Ovary (tissue), 9 donors: ENCODE measurements around the gene WDR76. TPM values are rescaled to one million over a fixed set of nuclear protein-coding genes. Genes with fewer than 3 reads are reported as not detected.

Experiments
- DNase-seq, 5 donors: peaks; one replicate each; pipeline ENCODE4 v3.0.0-alpha.2; 2019 to 2020
- H3K27ac ChIP-seq, 2 donors: fragments of 200-600 bp; one replicate each; pipeline versions ENCODE4 v1.5.1 to v1.8.0; 2019 to 2022
- H3K27me3 ChIP-seq: fragments of 200-600 bp; one replicate; pipeline ENCODE4 v1.8.0; 2022
- H3K36me3 ChIP-seq: fragments of 200-600 bp; sonication (generic); one replicate; pipeline ENCODE4 v1.5.1; 2019
- H3K4me1 ChIP-seq: one replicate; pipeline ENCODE4 v1.8.1; 2013; ENCODE audit warnings: mild to moderate bottlenecking, moderate library complexity; ENCODE audit not compliant: insufficient read depth
- H3K4me3 ChIP-seq: fragments of 200-600 bp; sonication (generic); one replicate; pipeline ENCODE4 v1.5.1; 2017
- H3K9me3 ChIP-seq, 2 donors: fragments of 200-600 bp in 1 of 2; sonication (generic) in 1 of 2; one replicate each; pipeline versions ENCODE4 v1.5.1 to v1.8.1; 2013 to 2019; ENCODE audit warnings: mild to moderate bottlenecking in 1 of 2, moderate library complexity in 1 of 2
- EP300 ChIP-seq: sonication (generic); formaldehyde crosslinking; IDR thresholded peaks from one replicate; pipeline ENCODE4 v1.6.1; 2017; ENCODE audit warnings: antibody characterized with exemption
- POLR2A ChIP-seq: fragments of 450-650 bp; IDR thresholded peaks from one replicate; pipeline ENCODE4 v1.6.1; 2017; ENCODE audit warnings: antibody characterized with exemption, mild to moderate bottlenecking, moderate library complexity
- WGBS, 3 donors: extraction: QIAGEN DNeasy Blood & Tissue Kit in 1 of 3; methylation state at CpG; one replicate each; pipeline versions ENCODE4 v1.1.5 to v1.1.7; 2013 to 2017; 5-methylcytosine and 5-hydroxymethylcytosine counted together
- intact Hi-C, 4 donors: fragments of 100-400 bp; cut with DNase I; formaldehyde crosslinking; loops; one replicate each; pipeline versions ENCODE4 v1.11.0 to v1.15.1; 2022 to 2023
- polyA plus RNA-seq, 2 donors: library from polyadenylated mRNA; stranded (reverse); fragments of 200-250 nt in 1 of 2; fragments of 350-450 nt in 1 of 2; fragmentation: Illumina TruSeq in 1 of 2; extraction: RNeasy Lipid Tissue Mini Kit (QIAGEN cat#74804) in 1 of 2; gene quantifications; one replicate each; pipeline ENCODE4 v1.2.3, GENCODE V29; 2013 to 2014
- total RNA-seq, 7 donors: library from RNA; depleted of rRNA in 2 of 7; stranded (reverse); fragments of >200 nt in 2 of 7; fragmentation: NEBNext Ultra II Directional in 3 of 7; extraction: Animal tissue kit (Norgen Biotek cat#: 25700) in 3 of 7; gene quantifications; one replicate each; pipeline versions ENCODE4 v1.1.0 to v1.2.4, GENCODE V29; 2016 to 2023
- TF ChIP-seq, protein P1 (sequence below), 3 donors: fragments of 450-650 bp in 2 of 3; fragments of 200-600 bp in 1 of 3; IDR thresholded peaks; one replicate each; pipeline versions ENCODE4 v1.5.1 to v1.8.0; 2016 to 2022; ENCODE audit warnings: antibody characterized with exemption in 3 of 3, mild to moderate bottlenecking in 1 of 3
- donor health status: DM: no; HTN: no; CAD: no; lungs with moderate emphysema.
- donor health status: DM: no; HTN: no; CAD: no.
- donor health status: Bipolar disorder and iron deficiency.
- donor health status: DM: yes; HTN: yes; CAD: no.
- donor health status: DM: no; HTN: no; CAD: no.
- donor health status: DM: yes; HTN: yes; CAD: no.

Gene WDR76
- total and polyA plus RNA-seq, 9 donors = 2.4 to 6.2 (median 4.0) TPM

DNA sequence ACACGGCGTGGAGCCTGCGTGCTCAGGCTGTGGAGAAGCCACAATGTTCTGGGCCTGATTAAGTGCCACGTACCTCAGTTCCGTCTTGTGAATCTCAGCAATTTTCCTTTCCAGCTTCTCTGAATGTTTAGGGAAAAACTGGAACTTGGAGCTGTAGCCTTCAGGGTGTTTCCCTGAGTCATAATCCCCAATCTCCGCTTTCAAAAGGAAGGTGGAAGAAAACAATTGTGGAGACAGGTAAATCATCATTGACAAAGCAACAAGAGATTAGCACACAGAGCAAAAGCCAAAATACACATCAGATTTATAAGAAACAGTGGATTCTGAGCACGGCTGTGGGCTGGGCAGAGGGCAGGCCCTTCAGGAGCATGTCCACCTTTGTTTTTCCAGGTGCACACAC lies 79.0 kb downstream of the WDR76 start:
- H3K9me3 ChIP-seq = no peaks in the 10 kb centered on the region
- intact Hi-C loops = no loop called here
- WGBS, 3 donors = 92 to 98% (median 97%) methylated on average over 7 of the region's 7 CpGs
- no peaks in the 10 kb centered on the region for H3K36me3 ChIP-seq
- H3K27ac ChIP-seq = no peak overlapping the region
- H3K27me3 ChIP-seq = no peaks in the 10 kb centered on the region
- no peaks in the 10 kb centered on the region for H3K4me1 ChIP-seq
- no peak overlapping the region for H3K4me3 ChIP-seq
- no peak for DNase-seq
- TF ChIP-seq POLR2A (no peak), EP300 (no peak)

DNA sequence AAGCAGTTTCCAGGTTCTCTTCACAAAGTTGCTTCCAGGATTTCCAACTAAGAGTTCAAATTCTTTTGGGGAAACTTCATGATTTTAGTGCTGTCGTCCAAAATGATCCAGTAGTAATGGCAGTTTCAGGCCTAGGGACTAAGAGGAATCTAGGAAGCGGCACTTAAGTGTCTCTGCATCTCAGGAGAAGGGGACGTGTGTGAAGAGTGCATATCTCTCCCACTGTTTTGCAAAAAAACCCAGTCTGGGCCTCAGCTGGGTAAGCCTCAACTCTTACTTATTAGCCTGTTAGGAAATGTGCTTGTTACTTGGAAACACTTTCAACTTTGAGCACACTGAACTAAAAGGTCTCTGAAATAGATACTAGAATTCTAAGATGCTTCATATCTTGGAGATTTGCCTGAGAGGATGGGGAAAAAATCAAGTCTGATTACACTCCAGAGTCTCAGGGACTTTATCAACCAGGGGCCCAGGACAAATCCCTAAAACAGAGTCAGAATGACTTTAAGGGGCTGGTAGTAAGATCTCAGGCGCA lies 81.8 kb downstream of the WDR76 start:
- Histone ChIP-seq H3K4me1 (no peaks in the 10 kb centered on the region), H3K27me3 (no peaks in the 10 kb centered on the region), H3K36me3 (no peaks in the 10 kb centered on the region), H3K4me3 (no peak overlapping the region), H3K27ac (no peak overlapping the region), H3K9me3 (no peaks in the 10 kb centered on the region)
- DNase-seq = no peak
- TF ChIP-seq EP300 (no peak), POLR2A (no peak)
- TF ChIP-seq, protein P1, sequence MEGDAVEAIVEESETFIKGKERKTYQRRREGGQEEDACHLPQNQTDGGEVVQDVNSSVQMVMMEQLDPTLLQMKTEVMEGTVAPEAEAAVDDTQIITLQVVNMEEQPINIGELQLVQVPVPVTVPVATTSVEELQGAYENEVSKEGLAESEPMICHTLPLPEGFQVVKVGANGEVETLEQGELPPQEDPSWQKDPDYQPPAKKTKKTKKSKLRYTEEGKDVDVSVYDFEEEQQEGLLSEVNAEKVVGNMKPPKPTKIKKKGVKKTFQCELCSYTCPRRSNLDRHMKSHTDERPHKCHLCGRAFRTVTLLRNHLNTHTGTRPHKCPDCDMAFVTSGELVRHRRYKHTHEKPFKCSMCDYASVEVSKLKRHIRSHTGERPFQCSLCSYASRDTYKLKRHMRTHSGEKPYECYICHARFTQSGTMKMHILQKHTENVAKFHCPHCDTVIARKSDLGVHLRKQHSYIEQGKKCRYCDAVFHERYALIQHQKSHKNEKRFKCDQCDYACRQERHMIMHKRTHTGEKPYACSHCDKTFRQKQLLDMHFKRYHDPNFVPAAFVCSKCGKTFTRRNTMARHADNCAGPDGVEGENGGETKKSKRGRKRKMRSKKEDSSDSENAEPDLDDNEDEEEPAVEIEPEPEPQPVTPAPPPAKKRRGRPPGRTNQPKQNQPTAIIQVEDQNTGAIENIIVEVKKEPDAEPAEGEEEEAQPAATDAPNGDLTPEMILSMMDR (IDR thresholded peaks at IDR 0.05) = no peak
- 77 to 79% (median 79%) methylated on average over 4 of the region's 4 CpGs for WGBS, 3 donors
- intact Hi-C loops = no loop called here

DNA sequence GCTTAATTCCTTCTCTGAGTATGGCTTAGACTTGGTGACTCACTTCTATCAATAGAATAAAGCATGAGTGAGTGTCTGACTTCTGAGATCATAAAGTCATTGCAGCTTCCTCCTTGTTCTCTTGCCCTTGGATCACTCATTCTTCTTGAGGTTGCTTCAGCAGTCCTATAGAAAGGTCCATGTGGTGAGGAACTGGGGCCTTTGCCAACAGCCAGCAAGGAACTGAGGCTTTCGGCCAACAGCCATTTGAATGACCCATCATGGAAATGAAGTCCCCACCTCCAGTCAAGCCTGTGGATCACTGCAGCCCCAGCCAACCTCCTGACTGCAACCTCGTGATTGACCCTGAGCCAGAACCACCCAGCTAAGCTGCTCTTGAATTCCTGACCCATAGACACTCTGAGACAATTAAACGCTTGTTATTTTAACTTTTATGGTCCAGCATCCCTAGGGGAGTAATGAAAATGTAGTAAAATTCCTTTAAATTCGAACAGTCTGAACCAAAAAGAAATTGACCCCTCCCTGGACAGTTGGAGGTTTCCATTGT lies 84.5 kb downstream of the WDR76 start:
- no peak for DNase-seq
- H3K9me3 ChIP-seq = no peaks in the 10 kb centered on the region
- H3K4me3 ChIP-seq = no peak overlapping the region
- intact Hi-C loops = no loop called here
- WGBS, 3 donors = 56 to 64% (median 63%) methylated on average over 4 of the region's 4 CpGs
- no peaks in the 10 kb centered on the region for H3K36me3 ChIP-seq
- H3K4me1 ChIP-seq = peaks cover 3% of the 10 kb centered on the region
- no peak overlapping the region for H3K27ac ChIP-seq
- no peak for TF ChIP-seq POLR2A
- TF ChIP-seq EP300 = no peak
- TF ChIP-seq, protein P1 (IDR thresholded peaks at IDR 0.05) = no peak
- H3K27me3 ChIP-seq = no peaks in the 10 kb centered on the region

DNA sequence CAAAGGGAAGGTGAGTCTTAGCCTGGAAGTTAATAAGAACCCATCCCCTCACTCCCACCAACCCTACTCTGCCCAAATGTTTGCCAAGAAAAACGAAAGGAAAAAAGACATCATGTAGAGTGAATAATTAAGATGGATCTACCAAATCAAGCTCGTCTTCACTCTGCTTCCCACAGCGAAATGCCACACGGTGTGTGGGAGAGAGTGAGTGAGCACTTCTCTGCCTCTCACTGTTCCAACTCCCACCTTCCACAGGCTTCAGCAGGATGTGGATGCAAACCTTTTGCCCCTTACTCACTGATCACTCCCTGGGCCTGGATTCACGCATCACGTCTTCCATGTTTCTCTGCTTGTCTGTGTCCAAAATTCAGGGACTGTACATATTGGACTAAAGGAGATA lies 85.4 kb downstream of the WDR76 start:
- no peak for DNase-seq
- Histone ChIP-seq H3K9me3 (no peaks in the 10 kb centered on the region), H3K27ac (no peak overlapping the region), H3K4me1 (peaks cover 3% of the 10 kb centered on the region), H3K36me3 (no peaks in the 10 kb centered on the region), H3K4me3 (no peak overlapping the region), H3K27me3 (no peaks in the 10 kb centered on the region)
- WGBS, 3 donors = 78 to 85% (median 84%) methylated on average over 6 of the region's 6 CpGs
- intact Hi-C loops = no loop called here
- TF ChIP-seq POLR2A = no peak
- no peak for TF ChIP-seq EP300
- TF ChIP-seq, protein P1 (IDR thresholded peaks at IDR 0.05) = no peak

DNA sequence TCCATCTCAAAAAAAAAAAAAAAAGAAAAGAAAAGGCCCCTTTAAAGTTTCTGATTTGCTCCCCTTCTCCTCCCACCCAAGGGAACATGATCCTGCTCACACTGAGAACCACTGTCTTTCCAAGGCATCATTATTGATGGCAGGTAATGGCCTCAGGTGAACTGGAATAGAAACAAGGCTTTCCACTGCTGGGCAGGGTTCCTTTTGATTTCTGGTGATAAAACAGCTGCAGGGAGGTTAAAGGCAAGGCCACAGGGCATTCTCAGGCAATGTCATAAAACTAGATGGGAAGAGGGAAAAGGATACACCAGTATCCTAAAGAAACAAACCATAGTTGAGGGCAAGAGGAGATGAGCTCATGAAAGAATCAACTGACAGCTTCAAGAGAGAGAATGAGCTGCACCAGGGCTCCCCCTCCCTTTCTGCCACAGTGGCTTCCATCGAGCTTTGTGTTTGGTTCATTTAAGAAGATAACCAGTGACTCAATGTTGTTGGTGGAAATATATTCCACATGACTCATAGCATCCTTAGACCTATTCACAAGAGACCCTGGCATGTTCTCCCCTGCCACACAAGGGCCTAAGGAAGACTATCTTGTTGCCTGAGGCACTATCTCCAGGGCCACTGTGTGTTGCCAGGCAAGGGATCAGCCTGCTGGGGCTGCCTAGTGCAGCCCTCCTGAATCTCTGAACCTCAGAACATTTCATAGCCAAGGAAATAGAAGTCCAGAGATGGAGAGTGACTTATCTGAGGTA lies 86.4 kb downstream of the WDR76 start:
- intact Hi-C loops = no loop called here
- no peaks in the 10 kb centered on the region for H3K9me3 ChIP-seq
- 0% methylated on average over 1 of the region's 1 CpG for WGBS, 3 donors
- H3K4me3 ChIP-seq = no peak overlapping the region
- H3K36me3 ChIP-seq = no peaks in the 10 kb centered on the region
- peak overlapping the region; percentile 5 to 14 for H3K27ac ChIP-seq
- peak in 4 of 5 donors; percentile 19 to 38 (median 24) for DNase-seq
- H3K27me3 ChIP-seq = no peaks in the 10 kb centered on the region
- peaks cover 3% of the 10 kb centered on the region for H3K4me1 ChIP-seq
- TF ChIP-seq, protein P1 (IDR thresholded peaks at IDR 0.05) = no peak
- no peak for TF ChIP-seq POLR2A
- no peak for TF ChIP-seq EP300
